GM12878 (cell line): ENCODE results near the gene P2RX6. TPM values are rescaled to one million over a fixed set of nuclear protein-coding genes. Genes with fewer than 3 reads are reported as not detected.
"Not testable (repeated sequence)": the region's sequence is repeated elsewhere in the genome, so short reads cannot be mapped to it uniquely, and the experiment has no call there.

Source experiments
- ATAC-seq: fragments of 200-7000 bp; cut with Tn5 transposase; 3 replicates; pipeline ENCODE4 v1.9.1; 2020; ENCODE audit warnings: mild to moderate bottlenecking, moderate library complexity
- BruUV-seq: library from RNA; stranded (reverse); fragments of 400-500 nt; replicated peaks from 2 replicates; lab custom pipeline; 2021; lab: Mats Ljungman, UMichigan
- CTCF ChIA-PET: fragments of 300-600 bp; sonication (Branson Sonifier 250); formaldehyde crosslinking; extraction: SDS; loops from one replicate; lab custom pipeline; 2021; ENCODE audit warnings: inconsistent platforms; lab: Yijun Ruan, JAX
- POLR2A ChIA-PET: fragments of 350-600 bp; formaldehyde crosslinking; extraction: SDS; loops from one replicate; lab custom pipeline; 2021; ENCODE audit warnings: inconsistent platforms; lab: Charles Lee
- RAD21 ChIA-PET: fragments of 300-600 bp; sonication (Branson Sonifier 250); formaldehyde crosslinking; loops from one replicate; lab custom pipeline; 2023; ENCODE audit warnings: antibody characterized with exemption; ENCODE audit not compliant: unreplicated experiment; lab: Charles Lee
- SMC1A ChIA-PET: fragments of 300-600 bp; sonication (Branson Sonifier 250); formaldehyde crosslinking; loops from one replicate; lab custom pipeline; 2023; ENCODE audit not compliant: unreplicated experiment, uncharacterized antibody; lab: Charles Lee
- DNase-seq: peaks from one replicate; pipeline ENCODE4 v3.0.0-alpha.2; 2011; ENCODE audit warnings: low read depth, low spot score
- FAIRE-seq: peaks from 3 replicates; lab custom pipeline; 2011; peaks lifted over from hg19 to GRCh38; lab: Jason Lieb, UNC
- H2AFZ ChIP-seq: 2 replicates; pipeline ENCODE4 v1.6.0; 2011; ENCODE audit warnings: low read depth, low read length, control low read depth; ENCODE audit not compliant: control insufficient read depth
- H3K27ac ChIP-seq: 2 replicates; pipeline ENCODE4 v1.5.1; 2011; ENCODE audit warnings: control low read depth; ENCODE audit not compliant: control insufficient read depth, insufficient read depth
- H3K27me3 ChIP-seq, 2 experiments: replicated peaks in 1 of 2; 2 replicates each; pipeline versions ENCODE4 v1.6.0 to v1.6.1; 2011; ENCODE audit warnings: low read length in 1 of 2; ENCODE audit not compliant: control insufficient read depth in 2 of 2, insufficient read depth in 2 of 2
- H3K36me3 ChIP-seq, 2 experiments: 2 replicates each; pipeline ENCODE4 v1.5.1; 2011; ENCODE audit warnings: low read length in 1 of 2; ENCODE audit not compliant: control insufficient read depth in 2 of 2, insufficient read depth in 2 of 2
- H3K4me1 ChIP-seq: 2 replicates; pipeline ENCODE4 v1.6.1; 2011; ENCODE audit warnings: mild to moderate bottlenecking, low read length, moderate library complexity, mixed read lengths; ENCODE audit not compliant: control insufficient read depth, insufficient read depth
- H3K4me2 ChIP-seq: 2 replicates; pipeline ENCODE4 v1.6.0; 2011; ENCODE audit warnings: control low read depth; ENCODE audit not compliant: control insufficient read depth, insufficient read depth
- H3K4me3 ChIP-seq: fragments of 200-600 bp; sonication (generic); 2 replicates; pipeline ENCODE4 v1.5.1; 2016
- H3K79me2 ChIP-seq: 2 replicates; pipeline ENCODE4 v1.6.0; 2011; ENCODE audit warnings: low read length; ENCODE audit not compliant: control insufficient read depth, insufficient read depth
- H3K9ac ChIP-seq: 2 replicates; pipeline ENCODE4 v1.8.0; 2011; ENCODE audit warnings: low read length, control low read depth, mixed read lengths; ENCODE audit not compliant: control insufficient read depth, insufficient read depth
- H3K9me3 ChIP-seq: replicated peaks from 3 replicates; pipeline ENCODE4 v1.5.1; 2011; ENCODE audit warnings: mild to moderate bottlenecking, low read length; ENCODE audit not compliant: control insufficient read depth, insufficient read depth
- H4K20me1 ChIP-seq: 2 replicates; pipeline ENCODE4 v1.6.0; 2011; ENCODE audit not compliant: control insufficient read depth, insufficient read depth
- CREB1 ChIP-seq: IDR thresholded peaks from 2 replicates; pipeline ENCODE4 v1.6.1; 2012; ENCODE audit warnings: low read depth, mild to moderate bottlenecking, inconsistent platforms
- DPF2 ChIP-seq: fragments of 450-650 bp; IDR thresholded peaks from 2 replicates; pipeline ENCODE4 v1.6.1; 2017; ENCODE audit warnings: mild to moderate bottlenecking
- SREBF1 ChIP-seq: IDR thresholded peaks from 2 replicates; pipeline ENCODE4 v1.6.1; 2012; ENCODE audit warnings: mild to moderate bottlenecking, low read length
- WRNIP1 ChIP-seq: IDR thresholded peaks from 2 replicates; pipeline ENCODE4 v1.6.1; 2011; ENCODE audit warnings: low read depth, low read length, improper control_type of control experiment, borderline replicate concordance
- WGBS: methylation state at CpG from one replicate; pipeline ENCODE4 v1.1.6; 2016; ENCODE audit warnings: low lambda C conversion rate; ENCODE audit not compliant: insufficient replicate concordance, insufficient coverage; ENCODE audit errors: missing lambda C conversion rate; 5-methylcytosine and 5-hydroxymethylcytosine counted together
- in situ Hi-C: fragments of 300-500 bp; cut with MboI; formaldehyde crosslinking; loops from 9 replicates; pipeline ENCODE4 v1.14.3; 2018; ENCODE audit warnings: mixed read lengths
- intact Hi-C: fragments of 100-400 bp; cut with micrococcal nuclease; formaldehyde crosslinking; loops from one replicate; pipeline ENCODE4 v1.14.2; 2022; ENCODE audit not compliant: unreplicated experiment
- polyA plus RNA-seq, 11 experiments: library from polyadenylated mRNA; depleted of rRNA in 4 of 11; unstranded in 6 of 11; stranded (reverse) in 5 of 11; fragments of >200 nt; fragmentation: Nextera tagmentation in 4 of 11; fragmentation: Illumina TruSeq in 1 of 11; extraction: Ambion mirVana in 4 of 11; extraction: Trizol in 1 of 11; gene quantifications; 1 replicate in 1 of 11; 2 replicates in 10 of 11; pipeline versions ENCODE4 v1.2.1 to v1.2.3, GENCODE V29; 2011 to 2016; ENCODE audit warnings: inconsistent platforms in 2 of 11, missing spikeins in 2 of 11, low read depth in 1 of 11
- total RNA-seq, 4 experiments: library from RNA; depleted of rRNA in 3 of 4; stranded (reverse); fragments of >200 nt in 3 of 4; fragmentation: Illumina TruSeq in 1 of 4; extraction: Trizol in 1 of 4; gene quantifications; 2 replicates each; pipeline versions ENCODE4 v1.2.1 to v1.2.3, GENCODE V29; 2013 to 2021
- TF ChIP-seq, protein P1 (sequence below): IDR thresholded peaks from 2 replicates; pipeline ENCODE4 v1.6.1; 2012; ENCODE audit warnings: improper control_type of control experiment, low read depth, low read length; ENCODE audit not compliant: insufficient replicate concordance
- TF ChIP-seq, protein P2 (sequence below): fragments of 450-650 bp; IDR thresholded peaks from 2 replicates; pipeline ENCODE4 v1.6.1; 2016; ENCODE audit warnings: mild to moderate bottlenecking
- TF ChIP-seq, protein P3 (sequence below): IDR thresholded peaks from 2 replicates; pipeline ENCODE4 v1.6.1; 2011; ENCODE audit warnings: low read depth, mild to moderate bottlenecking, low read length, moderate library complexity, borderline replicate concordance; ENCODE audit errors: extremely low read depth
- TF ChIP-seq, protein P4 (sequence below): IDR thresholded peaks from 2 replicates; pipeline ENCODE4 v1.6.1; 2012; ENCODE audit warnings: mild to moderate bottlenecking, low read depth, low read length

The P2RX6 gene
- total and polyA plus RNA-seq, 10 of the 15 experiments (the other 5 are each of a cell fraction or from before 2014, with no cell fraction given): 0.03 to 0.21 (median 0.07) TPM; not detected in 5

DNA sequence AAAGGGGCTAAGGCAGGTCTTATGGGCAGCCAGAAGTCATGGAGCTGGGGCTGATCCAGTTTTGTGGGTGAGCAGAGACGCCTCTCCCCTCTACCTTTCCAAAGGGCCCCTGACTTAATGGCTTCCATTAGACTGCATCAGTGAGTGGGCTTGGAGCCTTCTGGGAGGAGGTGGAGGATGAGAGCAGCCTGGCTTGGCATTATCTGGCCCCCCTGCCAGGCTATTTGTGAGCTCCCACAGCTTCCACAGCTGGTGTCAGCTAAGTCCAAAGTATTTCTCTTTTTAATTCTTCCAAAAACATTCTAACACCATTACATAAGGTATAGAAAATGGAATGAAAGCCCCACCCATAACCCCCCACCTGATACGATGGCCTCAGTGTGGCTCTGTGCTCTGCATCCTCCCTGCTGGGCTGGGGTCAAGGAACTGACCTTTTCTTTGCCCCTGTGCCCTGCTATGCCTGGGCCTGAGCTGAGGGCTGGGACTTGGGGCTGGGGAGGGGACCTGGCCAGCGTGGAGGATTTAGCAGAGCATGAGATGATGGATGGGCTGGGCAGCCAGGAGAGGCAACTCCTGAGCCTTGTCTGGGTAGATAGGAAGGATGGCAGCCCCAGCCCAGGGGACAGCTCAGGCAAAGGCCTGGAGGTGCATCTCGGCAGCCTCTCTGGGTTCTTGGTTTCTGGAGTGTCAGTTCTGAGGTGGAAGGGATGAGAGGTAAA, 43.9 kb upstream of the P2RX6 start (continued):
- TF ChIP-seq WRNIP1 (no peak), DPF2 (no peak), CREB1 (no peak), SREBF1 (no peak)
- TF ChIP-seq, protein P1, sequence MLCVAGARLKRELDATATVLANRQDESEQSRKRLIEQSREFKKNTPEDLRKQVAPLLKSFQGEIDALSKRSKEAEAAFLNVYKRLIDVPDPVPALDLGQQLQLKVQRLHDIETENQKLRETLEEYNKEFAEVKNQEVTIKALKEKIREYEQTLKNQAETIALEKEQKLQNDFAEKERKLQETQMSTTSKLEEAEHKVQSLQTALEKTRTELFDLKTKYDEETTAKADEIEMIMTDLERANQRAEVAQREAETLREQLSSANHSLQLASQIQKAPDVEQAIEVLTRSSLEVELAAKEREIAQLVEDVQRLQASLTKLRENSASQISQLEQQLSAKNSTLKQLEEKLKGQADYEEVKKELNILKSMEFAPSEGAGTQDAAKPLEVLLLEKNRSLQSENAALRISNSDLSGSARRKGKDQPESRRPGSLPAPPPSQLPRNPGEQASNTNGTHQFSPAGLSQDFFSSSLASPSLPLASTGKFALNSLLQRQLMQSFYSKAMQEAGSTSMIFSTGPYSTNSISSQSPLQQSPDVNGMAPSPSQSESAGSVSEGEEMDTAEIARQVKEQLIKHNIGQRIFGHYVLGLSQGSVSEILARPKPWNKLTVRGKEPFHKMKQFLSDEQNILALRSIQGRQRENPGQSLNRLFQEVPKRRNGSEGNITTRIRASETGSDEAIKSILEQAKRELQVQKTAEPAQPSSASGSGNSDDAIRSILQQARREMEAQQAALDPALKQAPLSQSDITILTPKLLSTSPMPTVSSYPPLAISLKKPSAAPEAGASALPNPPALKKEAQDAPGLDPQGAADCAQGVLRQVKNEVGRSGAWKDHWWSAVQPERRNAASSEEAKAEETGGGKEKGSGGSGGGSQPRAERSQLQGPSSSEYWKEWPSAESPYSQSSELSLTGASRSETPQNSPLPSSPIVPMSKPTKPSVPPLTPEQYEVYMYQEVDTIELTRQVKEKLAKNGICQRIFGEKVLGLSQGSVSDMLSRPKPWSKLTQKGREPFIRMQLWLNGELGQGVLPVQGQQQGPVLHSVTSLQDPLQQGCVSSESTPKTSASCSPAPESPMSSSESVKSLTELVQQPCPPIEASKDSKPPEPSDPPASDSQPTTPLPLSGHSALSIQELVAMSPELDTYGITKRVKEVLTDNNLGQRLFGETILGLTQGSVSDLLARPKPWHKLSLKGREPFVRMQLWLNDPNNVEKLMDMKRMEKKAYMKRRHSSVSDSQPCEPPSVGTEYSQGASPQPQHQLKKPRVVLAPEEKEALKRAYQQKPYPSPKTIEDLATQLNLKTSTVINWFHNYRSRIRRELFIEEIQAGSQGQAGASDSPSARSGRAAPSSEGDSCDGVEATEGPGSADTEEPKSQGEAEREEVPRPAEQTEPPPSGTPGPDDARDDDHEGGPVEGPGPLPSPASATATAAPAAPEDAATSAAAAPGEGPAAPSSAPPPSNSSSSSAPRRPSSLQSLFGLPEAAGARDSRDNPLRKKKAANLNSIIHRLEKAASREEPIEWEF: no peak
- TF ChIP-seq, protein P2, sequence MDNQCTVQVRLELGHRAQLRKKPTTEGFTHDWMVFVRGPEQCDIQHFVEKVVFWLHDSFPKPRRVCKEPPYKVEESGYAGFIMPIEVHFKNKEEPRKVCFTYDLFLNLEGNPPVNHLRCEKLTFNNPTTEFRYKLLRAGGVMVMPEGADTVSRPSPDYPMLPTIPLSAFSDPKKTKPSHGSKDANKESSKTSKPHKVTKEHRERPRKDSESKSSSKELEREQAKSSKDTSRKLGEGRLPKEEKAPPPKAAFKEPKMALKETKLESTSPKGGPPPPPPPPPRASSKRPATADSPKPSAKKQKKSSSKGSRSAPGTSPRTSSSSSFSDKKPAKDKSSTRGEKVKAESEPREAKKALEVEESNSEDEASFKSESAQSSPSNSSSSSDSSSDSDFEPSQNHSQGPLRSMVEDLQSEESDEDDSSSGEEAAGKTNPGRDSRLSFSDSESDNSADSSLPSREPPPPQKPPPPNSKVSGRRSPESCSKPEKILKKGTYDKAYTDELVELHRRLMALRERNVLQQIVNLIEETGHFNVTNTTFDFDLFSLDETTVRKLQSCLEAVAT: no peak
- TF ChIP-seq, protein P3, sequence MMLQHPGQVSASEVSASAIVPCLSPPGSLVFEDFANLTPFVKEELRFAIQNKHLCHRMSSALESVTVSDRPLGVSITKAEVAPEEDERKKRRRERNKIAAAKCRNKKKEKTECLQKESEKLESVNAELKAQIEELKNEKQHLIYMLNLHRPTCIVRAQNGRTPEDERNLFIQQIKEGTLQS: no peak
- TF ChIP-seq, protein P4, sequence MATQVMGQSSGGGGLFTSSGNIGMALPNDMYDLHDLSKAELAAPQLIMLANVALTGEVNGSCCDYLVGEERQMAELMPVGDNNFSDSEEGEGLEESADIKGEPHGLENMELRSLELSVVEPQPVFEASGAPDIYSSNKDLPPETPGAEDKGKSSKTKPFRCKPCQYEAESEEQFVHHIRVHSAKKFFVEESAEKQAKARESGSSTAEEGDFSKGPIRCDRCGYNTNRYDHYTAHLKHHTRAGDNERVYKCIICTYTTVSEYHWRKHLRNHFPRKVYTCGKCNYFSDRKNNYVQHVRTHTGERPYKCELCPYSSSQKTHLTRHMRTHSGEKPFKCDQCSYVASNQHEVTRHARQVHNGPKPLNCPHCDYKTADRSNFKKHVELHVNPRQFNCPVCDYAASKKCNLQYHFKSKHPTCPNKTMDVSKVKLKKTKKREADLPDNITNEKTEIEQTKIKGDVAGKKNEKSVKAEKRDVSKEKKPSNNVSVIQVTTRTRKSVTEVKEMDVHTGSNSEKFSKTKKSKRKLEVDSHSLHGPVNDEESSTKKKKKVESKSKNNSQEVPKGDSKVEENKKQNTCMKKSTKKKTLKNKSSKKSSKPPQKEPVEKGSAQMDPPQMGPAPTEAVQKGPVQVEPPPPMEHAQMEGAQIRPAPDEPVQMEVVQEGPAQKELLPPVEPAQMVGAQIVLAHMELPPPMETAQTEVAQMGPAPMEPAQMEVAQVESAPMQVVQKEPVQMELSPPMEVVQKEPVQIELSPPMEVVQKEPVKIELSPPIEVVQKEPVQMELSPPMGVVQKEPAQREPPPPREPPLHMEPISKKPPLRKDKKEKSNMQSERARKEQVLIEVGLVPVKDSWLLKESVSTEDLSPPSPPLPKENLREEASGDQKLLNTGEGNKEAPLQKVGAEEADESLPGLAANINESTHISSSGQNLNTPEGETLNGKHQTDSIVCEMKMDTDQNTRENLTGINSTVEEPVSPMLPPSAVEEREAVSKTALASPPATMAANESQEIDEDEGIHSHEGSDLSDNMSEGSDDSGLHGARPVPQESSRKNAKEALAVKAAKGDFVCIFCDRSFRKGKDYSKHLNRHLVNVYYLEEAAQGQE: no peak
- TF ChIP-seq, all 136 proteins: peak for 0

DNA sequence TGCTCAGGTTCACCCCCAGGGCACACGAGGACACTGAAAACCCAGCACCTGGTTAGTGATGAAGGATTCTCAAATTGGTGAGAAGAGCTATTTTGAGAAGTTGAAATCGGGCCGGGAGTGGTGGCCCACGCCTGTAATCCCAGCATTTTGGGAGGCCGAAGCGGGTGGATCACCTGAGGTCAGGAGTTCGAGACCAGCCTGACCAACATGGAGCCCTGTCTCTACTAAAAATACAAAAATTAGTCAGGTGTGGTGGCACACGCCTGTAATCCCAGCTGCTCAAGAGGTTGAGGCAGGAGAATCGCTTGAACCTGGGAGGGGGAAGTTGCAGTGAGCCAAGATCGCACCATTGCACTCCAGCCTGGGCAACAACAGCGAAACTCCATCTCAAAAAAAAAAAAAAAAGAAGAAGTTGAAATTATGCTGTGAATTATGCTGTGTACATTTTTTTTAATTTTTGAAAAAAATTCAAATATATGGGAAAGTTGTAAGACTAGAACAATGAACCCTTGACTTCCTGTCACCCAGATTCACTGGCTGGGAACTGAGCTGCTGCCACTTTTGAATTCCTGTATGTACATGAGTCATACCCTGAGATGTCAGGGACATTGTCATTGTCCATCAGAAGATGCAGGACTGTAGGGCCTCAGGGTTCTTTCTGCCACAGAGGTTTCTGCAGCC, 42.8 kb upstream of the P2RX6 start:
- BruUV-seq, FAIRE-seq, H3K4me2 ChIP-seq, H3K9ac ChIP-seq, DNase-seq, intact Hi-C loops, H3K9me3 ChIP-seq, H3K79me2 ChIP-seq, H3K27me3 ChIP-seq, H2AFZ ChIP-seq, H3K4me1 ChIP-seq, SMC1A ChIA-PET, CTCF ChIA-PET, H3K27ac ChIP-seq, H3K4me3 ChIP-seq, H4K20me1 ChIP-seq, H3K36me3 ChIP-seq, ATAC-seq, in situ Hi-C loops: not testable (repeated sequence)
- ChIA-PET RAD21 (interaction anchor here (1.5 kb wide), 1 partner anchor 10 kb away, joined by 7 read pairs; the partner anchor contains the start of gene LZTR1), POLR2A (interaction anchor here (0.7 kb wide), 2 partner anchors 47 to 121 kb away, joined by 3 to 4 read pairs; no protein-coding TSS in a partner anchor)
- 23% methylated on average over 10 of the region's 11 CpGs for WGBS
